Activated CD4-positive, alpha-beta T cell treated with anti-CD3 and anti-CD28 coated beads for 48 hours (primary cell): Measurements from ENCODE around the gene NOTCH3.

Experiments used
- DNase-seq: peaks from one replicate; pipeline ENCODE4 v3.0.0-alpha.2; 2020

The NOTCH3 gene

GRCh38 chr19:15200553-15201364 lies at the start of gene NOTCH3:
NOTCH3 (minus strand) TSS chr19:15200995; CDS start chr19:15200905, 90 bp downstream.
- no peak for DNase-seq

DNA sequence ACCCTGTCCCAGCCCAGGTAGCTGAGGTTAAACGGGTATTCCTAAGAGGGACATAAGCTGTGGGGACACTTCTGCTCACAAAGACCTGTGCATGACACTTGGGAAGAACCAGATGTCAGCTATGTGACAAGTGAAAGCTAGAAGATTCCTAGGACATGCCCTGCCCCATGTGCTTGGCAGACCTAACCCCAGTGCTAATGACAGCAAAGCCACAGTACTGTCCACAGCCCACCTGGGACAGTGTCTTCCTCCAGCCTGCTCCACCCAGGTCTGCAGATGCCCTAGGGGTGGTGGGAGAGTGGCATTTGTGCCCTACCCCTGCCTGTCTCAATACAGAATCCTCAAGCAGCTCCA lies 49.8 kb upstream of the NOTCH3 start:
- DNase-seq = no peak

DNA sequence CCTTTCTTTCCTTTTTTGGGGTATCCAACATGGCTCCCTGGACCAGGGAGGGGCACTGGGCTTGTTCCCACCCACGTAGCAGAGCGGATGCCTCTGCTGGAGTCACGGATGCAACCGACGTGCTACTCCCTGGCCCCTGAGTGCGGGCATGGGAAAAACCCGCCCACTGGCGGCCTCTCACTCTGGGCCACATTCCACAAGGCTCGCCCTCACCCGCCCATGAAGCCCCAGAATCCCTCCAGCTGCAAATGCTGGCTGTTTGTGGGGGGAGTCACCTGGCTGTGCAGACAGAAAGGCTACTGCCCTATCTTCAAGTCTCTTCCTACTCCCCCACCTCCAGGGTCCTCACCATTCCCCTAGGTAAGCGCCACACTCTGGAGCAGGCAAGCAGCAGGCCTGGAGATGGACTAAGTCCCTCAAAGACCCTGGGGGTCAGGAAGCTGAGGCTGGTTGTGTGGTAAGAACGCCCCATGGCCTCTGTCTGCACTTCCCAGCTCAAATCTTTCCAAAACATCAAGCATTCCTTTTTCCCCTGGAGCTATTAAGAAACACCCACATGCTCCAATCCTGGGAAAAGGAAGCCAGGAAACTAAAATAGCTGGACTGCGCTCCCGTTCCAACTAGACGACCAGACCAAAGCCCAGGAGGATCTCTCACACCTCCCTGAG lies 49.3 kb upstream of the NOTCH3 start:
- DNase-seq = no peak

DNA sequence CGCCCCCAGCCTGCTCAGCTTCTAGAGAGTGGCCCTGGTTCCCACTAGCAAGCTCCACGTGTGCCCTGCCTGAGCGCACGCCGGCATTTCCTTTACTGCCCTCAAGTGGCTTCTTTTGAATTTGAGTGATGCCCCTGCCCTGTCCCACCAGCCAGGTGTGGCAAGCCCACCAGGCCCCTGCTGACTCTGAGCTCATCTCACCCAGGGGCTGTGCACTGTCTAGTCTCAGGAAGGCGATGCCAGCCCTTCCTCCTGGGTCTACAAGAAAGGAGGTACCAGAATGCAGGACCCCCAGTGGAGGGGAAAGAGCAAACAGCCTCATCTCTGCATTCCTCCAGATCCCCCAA lies 48.7 kb upstream of the NOTCH3 start:
- DNase-seq = no peak

DNA sequence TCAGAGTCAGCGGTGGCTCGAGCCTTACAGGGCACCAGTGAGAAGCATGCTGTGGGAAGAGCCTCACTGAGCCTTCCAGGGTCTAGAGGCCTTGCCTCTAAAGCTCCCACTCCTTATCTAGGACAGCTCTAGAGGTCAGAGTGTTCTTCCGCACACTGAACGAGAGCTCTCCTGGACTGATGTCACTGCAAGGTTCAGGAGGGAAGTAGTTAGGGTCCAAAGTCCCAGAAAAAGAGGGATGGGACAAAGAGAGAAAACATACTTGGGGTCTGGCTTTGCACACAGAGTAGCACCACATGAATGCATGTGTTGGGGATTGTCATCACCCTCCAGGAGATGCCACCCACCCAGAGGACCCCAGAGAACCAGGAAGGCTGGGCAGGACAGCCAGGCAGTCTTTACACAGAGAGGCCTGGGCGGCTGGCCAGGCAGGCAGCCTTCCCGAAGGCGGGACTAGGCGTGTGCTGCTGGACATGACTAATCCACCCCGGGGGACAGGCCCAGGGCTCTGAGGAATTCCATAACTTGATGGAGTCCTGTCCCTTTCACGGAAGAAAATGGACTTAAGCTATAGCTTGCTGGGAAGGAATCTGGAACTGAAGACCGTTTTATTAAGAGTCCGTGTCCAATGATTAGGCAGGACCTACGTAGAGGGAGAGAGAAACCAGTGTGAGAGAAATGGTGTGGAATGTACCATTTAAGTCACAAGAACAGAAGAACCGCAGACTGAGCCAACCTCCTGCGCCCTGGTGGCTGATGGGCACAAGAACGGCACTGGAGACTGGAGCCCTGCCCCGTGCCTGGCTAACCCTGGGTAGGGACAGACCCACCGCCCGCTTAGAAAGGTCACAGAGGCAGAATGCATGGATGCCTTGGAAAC lies 48.1 kb upstream of the NOTCH3 start:
- no peak for DNase-seq

DNA sequence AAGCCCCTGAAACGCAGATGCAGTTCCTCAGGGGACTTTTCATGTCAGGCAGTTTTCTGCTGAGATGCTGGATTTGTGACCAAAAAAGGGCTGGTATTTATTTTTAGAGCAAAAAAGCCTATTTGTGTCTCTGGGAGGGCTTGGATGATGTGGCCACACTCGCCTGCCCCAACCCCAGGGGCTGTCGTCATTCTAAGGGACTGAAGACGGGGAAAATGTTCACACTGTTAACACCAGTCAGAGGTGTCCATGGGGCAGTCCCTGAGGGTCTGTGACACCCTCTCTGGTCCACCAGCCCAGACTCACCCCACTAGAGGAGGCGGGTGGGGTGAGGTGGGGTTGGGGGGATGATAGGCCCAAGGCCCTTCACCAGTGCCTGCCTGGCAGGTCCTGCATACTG lies 47.3 kb upstream of the NOTCH3 start:
- no peak for DNase-seq

DNA sequence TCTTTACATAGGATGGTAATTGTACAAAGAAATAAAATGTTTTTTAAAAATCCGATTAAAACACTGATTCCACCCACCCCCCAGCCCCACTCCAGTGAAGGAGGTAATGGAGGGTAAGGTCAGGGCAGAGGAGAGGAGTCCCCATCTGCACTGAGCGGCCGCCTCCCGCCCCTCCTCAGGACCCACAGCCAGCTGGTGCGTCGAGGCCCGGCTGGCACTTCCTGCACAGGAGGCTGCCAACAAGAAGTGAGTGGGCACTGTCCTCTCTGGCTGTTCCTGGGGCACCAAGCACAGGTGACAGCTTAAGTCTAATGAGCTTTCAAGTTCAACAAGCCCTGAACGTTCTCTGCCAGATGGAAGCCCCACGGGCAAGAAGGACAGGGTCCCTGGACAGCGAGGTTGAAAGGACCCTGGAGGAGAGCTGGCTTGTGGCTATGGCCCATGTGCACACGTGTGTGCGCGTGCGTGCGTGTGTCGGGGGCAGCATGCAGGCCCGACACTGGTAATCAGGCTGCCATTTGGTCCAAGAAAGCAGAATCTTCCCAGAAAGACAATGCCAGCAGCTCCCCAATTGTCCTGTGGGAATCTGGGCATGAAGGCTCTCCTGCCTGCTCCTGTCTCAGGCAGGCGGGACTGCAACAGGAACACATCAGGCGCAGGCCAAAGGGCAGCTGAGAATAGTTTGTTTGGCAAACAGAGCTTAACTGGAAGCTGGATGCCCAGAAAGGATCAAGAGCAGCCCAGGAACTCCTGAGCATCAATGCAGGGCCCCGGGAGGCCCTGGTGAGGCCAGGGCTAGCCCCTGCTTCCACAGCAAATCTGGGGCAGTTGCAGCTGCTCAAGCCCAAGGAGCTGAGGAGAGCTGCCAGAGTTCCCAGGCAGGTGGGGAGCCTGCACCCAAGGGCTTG lies 46.6 kb upstream of the NOTCH3 start:
- no peak for DNase-seq

DNA sequence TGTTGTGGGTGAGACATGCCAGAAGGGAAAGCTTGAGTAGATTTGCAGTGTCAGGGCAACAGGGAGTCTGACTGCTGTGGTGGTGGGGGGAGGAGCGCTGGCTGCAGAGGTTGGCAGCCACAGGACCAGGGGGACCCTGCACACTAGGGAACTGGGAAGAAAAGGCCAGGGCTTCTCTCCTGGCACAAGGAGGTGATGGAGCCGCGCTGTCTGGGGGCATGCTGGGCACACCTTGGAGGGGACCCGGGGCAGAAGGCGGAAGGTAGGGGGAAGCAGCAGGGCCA lies 45.3 kb upstream of the NOTCH3 start:
- DNase-seq = no peak

GRCh38 chr19:15245370-15246197 lies 44.8 kb upstream of the NOTCH3 start:
- DNase-seq = no peak

DNA sequence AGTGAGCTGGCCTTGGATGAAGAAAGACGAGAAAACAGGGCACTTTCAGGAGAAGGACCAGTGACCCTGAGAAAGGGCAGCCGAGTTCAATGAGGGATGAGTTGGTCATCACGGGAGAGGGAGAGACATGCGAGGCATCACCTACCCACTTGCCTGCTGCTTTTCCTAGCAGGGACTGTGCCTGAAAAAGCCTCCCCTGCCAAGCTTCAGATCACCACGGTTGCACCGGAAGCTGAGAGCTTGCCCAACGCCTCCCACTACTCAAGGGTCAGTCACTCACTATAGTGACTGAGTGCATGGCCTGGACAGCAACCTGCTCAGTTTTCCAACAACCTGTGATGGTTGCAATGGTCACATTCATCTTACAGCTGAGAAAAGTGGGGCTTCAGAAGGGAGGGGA lies 44.0 kb upstream of the NOTCH3 start:
- DNase-seq = no peak

DNA sequence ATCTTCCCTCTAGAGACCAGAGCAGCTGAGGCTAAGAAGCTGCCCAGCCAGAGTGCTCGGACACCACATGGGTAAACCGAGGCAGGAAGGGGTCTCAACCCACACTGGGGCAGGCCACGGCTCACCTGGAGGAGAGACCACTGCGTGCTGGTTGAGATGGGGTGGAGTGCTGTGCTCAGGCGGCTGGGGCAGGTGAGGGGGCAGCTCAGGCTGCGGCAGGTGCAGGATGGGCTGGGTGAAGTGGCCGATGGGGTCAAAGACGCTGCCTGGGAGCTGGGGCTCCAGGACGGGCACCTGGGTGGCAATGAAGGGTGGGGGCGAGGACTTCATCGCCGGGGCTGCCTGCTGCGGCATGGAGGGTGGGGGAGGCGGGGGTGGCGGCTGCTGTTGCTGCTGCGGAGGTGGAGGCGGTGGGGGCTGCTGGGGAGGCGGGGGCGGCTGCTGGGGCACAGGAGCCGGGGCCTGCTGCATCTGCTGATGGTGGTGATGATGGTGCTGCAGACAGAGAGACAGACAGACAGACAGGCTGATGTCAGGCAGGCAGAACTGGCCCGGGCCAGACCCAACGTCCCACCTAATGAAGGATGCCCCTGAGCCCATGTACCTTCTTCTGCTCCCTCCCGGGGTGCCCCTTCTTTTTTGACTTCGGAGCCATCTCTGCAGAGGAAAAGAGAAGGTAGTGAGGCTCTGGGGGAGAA lies 43.5 kb upstream of the NOTCH3 start:
- no peak for DNase-seq

DNA sequence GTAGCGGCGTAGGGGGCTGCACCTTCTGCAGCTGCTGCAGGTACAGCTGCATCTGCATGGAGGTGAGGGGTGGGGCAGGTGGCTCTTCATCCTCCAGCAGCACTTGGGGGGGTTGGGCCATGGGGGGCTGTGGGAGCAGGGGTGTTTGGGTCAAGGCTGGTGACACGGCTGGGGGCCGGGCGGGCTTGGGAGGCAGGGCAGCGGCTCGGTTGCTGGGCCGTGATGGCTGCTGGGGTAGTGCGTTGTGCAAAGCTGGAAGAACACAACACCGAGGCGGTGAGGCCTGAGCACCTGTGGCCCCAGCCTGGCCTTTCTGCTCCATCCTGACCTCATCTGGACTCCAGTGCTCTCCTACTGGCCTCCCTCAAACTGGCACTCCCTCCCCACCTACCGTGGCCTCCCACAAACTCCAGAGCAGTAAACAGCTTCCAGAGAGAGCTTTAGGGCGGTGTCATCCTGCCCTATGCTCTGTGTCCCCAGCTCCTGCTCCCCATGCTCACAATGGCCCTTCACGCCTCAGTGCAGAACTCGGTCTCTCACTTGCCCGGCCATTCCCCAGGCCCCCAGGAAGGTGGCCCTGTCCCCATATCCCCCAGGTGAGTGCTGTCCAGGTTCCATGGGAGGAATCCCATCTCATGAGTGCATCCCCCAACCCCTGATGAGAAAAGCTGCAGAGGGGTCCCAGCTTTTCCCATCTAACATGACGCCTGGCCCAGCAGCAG lies 42.6 kb upstream of the NOTCH3 start:
- DNase-seq = no peak

DNA sequence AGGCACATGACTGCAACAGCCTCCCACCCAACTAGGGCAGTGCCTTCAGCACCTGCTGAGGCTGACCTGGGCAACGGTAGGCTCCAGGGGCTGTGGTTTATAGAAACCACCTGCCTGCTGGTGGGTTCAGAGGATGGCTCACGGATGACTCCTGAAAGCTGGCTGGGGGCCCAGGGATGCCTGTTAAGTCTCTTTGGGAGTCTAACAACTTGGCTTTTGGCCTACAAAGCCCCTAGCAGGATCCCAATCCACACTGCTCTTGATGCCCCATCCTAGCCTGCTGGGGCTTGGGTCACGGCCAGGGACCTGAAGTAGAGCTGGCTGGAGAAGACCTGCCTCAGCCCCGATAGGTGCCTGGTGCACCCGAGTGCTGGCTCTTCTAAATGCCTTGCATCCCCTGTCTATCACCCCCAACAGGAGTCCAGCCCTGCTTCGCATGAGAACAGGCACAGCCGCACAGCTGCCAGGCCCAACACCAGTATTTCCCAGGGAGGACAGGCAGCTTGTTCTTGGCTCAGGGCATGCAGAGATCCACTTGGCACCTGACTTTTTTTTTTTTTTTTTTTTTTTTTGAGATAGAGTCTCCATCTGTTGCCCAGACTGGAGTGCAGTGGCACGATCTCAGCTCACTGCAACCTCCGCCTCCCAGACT lies 40.6 kb upstream of the NOTCH3 start:
- DNase-seq = no peak

DNA sequence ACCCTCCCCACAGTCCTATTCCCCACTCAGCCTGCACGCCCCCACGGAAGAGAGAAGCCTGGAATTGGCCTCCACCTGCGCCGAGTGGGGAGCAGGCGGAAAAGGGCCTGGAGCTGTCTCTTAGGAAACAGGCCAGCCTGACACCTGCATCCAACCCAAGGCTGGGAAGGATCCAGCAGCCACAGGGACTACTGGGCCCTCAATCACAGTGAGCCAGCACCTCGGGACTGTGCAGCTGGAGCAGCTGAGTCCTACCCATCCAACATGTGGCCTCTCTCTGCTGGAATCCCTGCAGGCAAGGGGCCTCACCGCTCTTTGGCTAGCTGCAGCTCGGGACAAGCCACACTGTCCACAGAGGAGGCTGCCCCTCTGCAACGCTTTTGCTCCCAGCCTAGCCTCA lies 39.7 kb upstream of the NOTCH3 start:
- no peak for DNase-seq

- no peak for DNase-seq
Observed at GRCh38 chr19:15239337-15239949, 38.6 kb upstream of the NOTCH3 start.

DNA sequence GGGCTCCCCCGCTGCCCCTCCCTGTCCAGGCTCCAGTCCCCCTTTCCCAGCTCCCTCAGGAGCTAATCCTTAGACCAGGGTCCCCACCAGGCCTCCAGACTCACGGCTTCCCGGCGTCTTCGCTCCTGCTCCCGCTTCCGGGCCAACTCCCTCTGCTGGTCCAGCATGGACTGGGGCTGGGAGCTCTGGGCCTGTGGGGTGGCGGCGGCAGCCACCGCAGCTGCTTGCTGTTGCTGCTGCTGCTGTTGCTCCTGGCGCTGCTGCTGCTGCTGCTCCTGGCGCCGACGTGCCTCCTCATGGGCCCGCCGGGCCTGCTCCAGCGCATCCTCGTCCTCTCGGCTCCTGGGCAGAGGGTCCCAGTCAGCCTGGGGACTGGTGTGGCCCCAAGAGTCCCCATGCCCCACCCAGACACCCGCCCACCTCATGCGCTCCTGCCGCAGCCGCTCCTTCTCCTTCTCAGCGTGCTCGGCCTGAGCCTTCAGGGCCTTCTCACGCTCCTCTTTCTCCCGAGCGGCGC lies 37.9 kb upstream of the NOTCH3 start:
- no peak for DNase-seq

GRCh38 chr19:15237759-15238638 lies 37.2 kb upstream of the NOTCH3 start:
- no peak for DNase-seq

DNA sequence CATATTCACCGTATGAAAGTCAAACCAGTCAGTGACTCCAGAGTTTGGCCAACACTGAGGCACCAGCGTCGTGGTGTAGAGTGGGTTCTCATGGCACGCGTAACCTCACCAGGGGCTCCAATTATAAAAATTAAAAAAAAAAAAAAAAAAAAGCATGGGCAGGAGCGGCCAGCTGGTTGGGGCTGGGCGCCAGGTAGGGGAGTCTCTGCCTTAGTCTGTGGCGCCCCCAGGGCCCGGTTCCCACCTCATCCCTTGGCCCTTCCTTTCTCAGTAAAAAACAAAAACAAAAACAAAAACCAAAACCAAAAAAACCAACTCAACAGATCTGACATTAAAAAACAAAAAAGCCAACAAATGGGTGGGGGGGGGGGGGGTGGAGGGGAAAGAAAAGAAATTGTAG lies 36.1 kb upstream of the NOTCH3 start:
- DNase-seq = no peak
